OCI-LY7 (cell line): ENCODE measurements around the gene PRKG1. TPM values are rescaled to one million over a fixed set of nuclear protein-coding genes. Genes with fewer than 3 reads are reported as not detected.

Source experiments
- BruUV-seq: library from RNA; stranded (reverse); fragments of 400-500 nt; replicated peaks from 2 replicates; lab custom pipeline; 2021; lab: Mats Ljungman, UMichigan
- CTCF ChIA-PET: fragments of 300-600 bp; sonication (Branson Sonifier 250); formaldehyde crosslinking; loops from one replicate; lab custom pipeline; 2022; ENCODE audit warnings: antibody characterized with exemption; ENCODE audit not compliant: unreplicated experiment; lab: Charles Lee
- POLR2A ChIA-PET: fragments of 300-600 bp; sonication (Branson Sonifier 250); formaldehyde crosslinking; loops from one replicate; lab custom pipeline; 2022; ENCODE audit warnings: antibody characterized with exemption; lab: Charles Lee
- DNase-seq: peaks from one replicate; pipeline ENCODE4 v3.0.0-alpha.2; 2015; ENCODE audit warnings: low spot score
- H2AFZ ChIP-seq: fragments of 200-600 bp; sonication (generic), shearing (Covaris generic); 2 replicates; pipeline ENCODE4 v1.6.1; 2014; ENCODE audit warnings: mild to moderate bottlenecking, antibody characterized with exemption, low read length, moderate library complexity
- H3K27ac ChIP-seq: fragments of 200-600 bp; sonication (generic); 2 replicates; pipeline ENCODE4 v1.5.1; 2014; ENCODE audit warnings: mixed run types, low read depth, mild to moderate bottlenecking, moderate library complexity, low read length, inconsistent platforms; ENCODE audit not compliant: poor library complexity, severe bottlenecking
- H3K36me3 ChIP-seq: fragments of 200-600 bp; sonication (generic); 2 replicates; pipeline ENCODE4 v1.6.1; 2014; ENCODE audit warnings: mild to moderate bottlenecking, antibody characterized with exemption, low read length, moderate library complexity, mixed read lengths; ENCODE audit not compliant: insufficient read depth
- H3K4me1 ChIP-seq: fragments of 200-600 bp; sonication (generic); 2 replicates; pipeline ENCODE4 v1.5.1; 2014; ENCODE audit warnings: mild to moderate bottlenecking, low read length; ENCODE audit not compliant: insufficient read depth, poor library complexity, severe bottlenecking
- H3K4me2 ChIP-seq: fragments of 200-600 bp; sonication (generic); 2 replicates; pipeline ENCODE4 v1.6.1; 2014; ENCODE audit warnings: mild to moderate bottlenecking, low read length
- H3K4me3 ChIP-seq: fragments of 200-600 bp; sonication (generic); 2 replicates; pipeline ENCODE4 v1.5.1; 2014; ENCODE audit warnings: mild to moderate bottlenecking, low read depth, low read length; ENCODE audit not compliant: poor library complexity, severe bottlenecking
- H3K79me2 ChIP-seq: fragments of 200-600 bp; sonication (generic); 2 replicates; pipeline ENCODE4 v1.6.1; 2016; ENCODE audit warnings: low read depth, mild to moderate bottlenecking, low read length, moderate library complexity, mixed read lengths; ENCODE audit not compliant: insufficient read depth
- H3K9me2 ChIP-seq: fragments of 200-600 bp; sonication (generic); 2 replicates; pipeline ENCODE4 v1.6.1; 2016; ENCODE audit warnings: mild to moderate bottlenecking, low read length, mixed read lengths; ENCODE audit not compliant: insufficient read depth
- H3K9me3 ChIP-seq: fragments of 200-600 bp; sonication (generic); 2 replicates; pipeline ENCODE4 v1.6.1; 2014; ENCODE audit warnings: mild to moderate bottlenecking, mixed run types, low read length, mixed read lengths
- H4K20me1 ChIP-seq: fragments of 200-600 bp; sonication (generic); 2 replicates; pipeline ENCODE4 v1.6.1; 2014; ENCODE audit warnings: mild to moderate bottlenecking, antibody characterized with exemption, low read length, moderate library complexity, mixed read lengths; ENCODE audit not compliant: insufficient read depth
- CTCF ChIP-seq: fragments of 200-600 bp; sonication (generic); conservative IDR thresholded peaks from 2 replicates; pipeline ENCODE4 v1.5.1; 2014; ENCODE audit warnings: mild to moderate bottlenecking, antibody characterized with exemption, low read length, moderate library complexity, mixed read lengths
- EZH2phosphoT487 ChIP-seq: fragments of 200-600 bp; sonication (generic); IDR thresholded peaks from 2 replicates; pipeline ENCODE4 v1.6.1; 2018; ENCODE audit warnings: low read depth, borderline replicate concordance, mild to moderate bottlenecking, mixed run types, antibody characterized with exemption, low read length, moderate library complexity, mixed read lengths
- intact Hi-C: fragments of 100-400 bp; cut with micrococcal nuclease; formaldehyde crosslinking; loops from one replicate; pipeline ENCODE4 v1.10.0; 2022; ENCODE audit not compliant: unreplicated experiment
- total RNA-seq, 2 experiments: library from RNA; depleted of rRNA in 1 of 2; stranded (reverse); fragments of >200 nt in 1 of 2; shearing (Covaris generic) in 1 of 2; gene quantifications; 2 replicates each; pipeline ENCODE4 v1.2.3, GENCODE V29; 2014 to 2022

Gene PRKG1
- total RNA-seq, 2 experiments from 2014 or later, result not detected

DNA sequence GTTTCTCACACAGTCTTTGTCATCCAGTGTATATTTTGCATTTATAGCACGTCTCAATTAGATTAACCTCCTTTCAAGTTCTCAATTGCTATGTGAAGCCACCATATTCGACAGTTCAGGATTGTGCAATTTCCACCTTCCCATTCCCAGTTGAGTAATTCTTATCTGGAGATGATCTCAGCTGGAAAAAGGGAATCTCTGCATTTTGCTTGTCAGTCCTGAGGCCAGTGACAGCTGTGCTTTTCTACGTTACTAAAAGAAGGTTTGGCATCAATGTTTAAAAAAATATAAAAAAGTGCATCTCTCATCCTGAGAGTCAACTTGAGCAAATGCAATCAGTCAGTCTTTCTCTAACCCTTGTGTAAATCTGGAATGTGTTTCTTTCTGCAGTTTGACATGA lies 247.7 kb downstream of the PRKG1 start:
- Histone ChIP-seq H3K27ac (no peak overlapping the region), H4K20me1 (no peaks in the 10 kb centered on the region), H3K4me1 (no peaks in the 10 kb centered on the region), H2AFZ (no peak overlapping the region), H3K9me2 (no peaks in the 10 kb centered on the region), H3K4me2 (no peak overlapping the region), H3K36me3 (no peaks in the 10 kb centered on the region), H3K4me3 (no peak overlapping the region), H3K79me2 (no peaks in the 10 kb centered on the region), H3K9me3 (no peaks in the 10 kb centered on the region)
- ChIA-PET CTCF (no interaction called here), POLR2A (no interaction called here)
- no peak for DNase-seq
- TF ChIP-seq EZH2phosphoT487 (no peak), CTCF (no peak)
- intact Hi-C loops, result no loop called here
- no TSS peak for BruUV-seq

DNA sequence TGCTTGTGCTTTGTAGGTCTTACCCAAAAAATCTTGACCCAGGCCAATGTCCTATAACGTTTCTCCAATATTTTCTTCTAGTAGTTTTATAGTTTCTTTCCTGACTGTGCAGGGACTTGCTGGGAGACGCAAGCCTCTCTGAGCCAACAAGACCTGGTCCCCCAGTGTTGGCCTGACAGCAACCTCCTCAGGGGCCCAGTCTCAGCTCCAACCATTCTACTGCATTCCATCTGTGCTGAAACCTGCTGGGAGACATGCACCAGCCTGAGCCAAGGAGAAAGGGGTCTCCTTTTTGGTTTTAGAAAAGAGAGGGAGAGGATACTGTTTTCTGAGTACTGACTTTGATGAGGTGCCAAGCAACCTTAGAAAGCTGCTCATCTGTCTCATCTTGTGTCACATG lies 251.4 kb downstream of the PRKG1 start:
- no peak overlapping the region for H3K4me3 ChIP-seq
- no peaks in the 10 kb centered on the region for H3K9me3 ChIP-seq
- intact Hi-C loops, result no loop called here
- no peaks in the 10 kb centered on the region for H3K36me3 ChIP-seq
- no peak for DNase-seq
- no peaks in the 10 kb centered on the region for H3K4me1 ChIP-seq
- POLR2A ChIA-PET, result no interaction called here
- no peak for TF ChIP-seq CTCF
- no peak for TF ChIP-seq EZH2phosphoT487
- no peak overlapping the region for H2AFZ ChIP-seq
- no peak overlapping the region for H3K4me2 ChIP-seq
- no peaks in the 10 kb centered on the region for H3K79me2 ChIP-seq
- CTCF ChIA-PET, result no interaction called here
- no peak overlapping the region for H3K27ac ChIP-seq
- BruUV-seq, result no TSS peak
- H3K9me2 ChIP-seq, result no peaks in the 10 kb centered on the region
- no peaks in the 10 kb centered on the region for H4K20me1 ChIP-seq

GRCh38 chr10:51326174-51326573 lies 251.9 kb downstream of the PRKG1 start:
- no peak overlapping the region for H3K27ac ChIP-seq
- no peak overlapping the region for H2AFZ ChIP-seq
- ChIA-PET POLR2A (no interaction called here), CTCF (no interaction called here)
- no peaks in the 10 kb centered on the region for H3K4me1 ChIP-seq
- no TSS peak for BruUV-seq
- no peak for DNase-seq
- H3K9me2 ChIP-seq, result no peaks in the 10 kb centered on the region
- no peaks in the 10 kb centered on the region for H3K9me3 ChIP-seq
- H3K4me2 ChIP-seq, result no peak overlapping the region
- H4K20me1 ChIP-seq, result no peaks in the 10 kb centered on the region
- intact Hi-C loops, result no loop called here
- TF ChIP-seq CTCF (no peak), EZH2phosphoT487 (no peak)
- no peak overlapping the region for H3K4me3 ChIP-seq
- H3K79me2 ChIP-seq, result no peaks in the 10 kb centered on the region
- H3K36me3 ChIP-seq, result no peaks in the 10 kb centered on the region
